ENCODE results near the gene ABLIM3.

Gene ABLIM3

DNA sequence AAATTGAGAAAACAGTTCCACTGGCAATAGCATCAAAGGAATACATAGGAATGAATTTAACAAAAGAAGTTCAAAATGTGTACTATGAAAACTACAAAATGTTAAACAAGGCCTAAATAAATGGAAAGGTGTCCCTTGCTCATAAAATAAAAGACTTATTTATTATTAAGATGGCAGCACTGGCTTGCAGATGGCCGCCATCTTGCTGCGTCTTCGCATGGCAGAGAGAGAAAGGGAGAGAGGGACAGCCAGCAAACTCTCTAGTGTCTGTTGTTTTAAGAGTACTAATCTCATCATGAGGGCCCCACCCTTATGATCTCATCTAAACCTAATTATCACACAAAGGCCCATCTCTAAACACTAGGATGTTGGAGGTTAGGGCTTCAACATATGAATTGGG is 47.1 kb downstream of the ABLIM3 start:
- DNase-seq (ENCODE audit: low read depth): no peak

DNA sequence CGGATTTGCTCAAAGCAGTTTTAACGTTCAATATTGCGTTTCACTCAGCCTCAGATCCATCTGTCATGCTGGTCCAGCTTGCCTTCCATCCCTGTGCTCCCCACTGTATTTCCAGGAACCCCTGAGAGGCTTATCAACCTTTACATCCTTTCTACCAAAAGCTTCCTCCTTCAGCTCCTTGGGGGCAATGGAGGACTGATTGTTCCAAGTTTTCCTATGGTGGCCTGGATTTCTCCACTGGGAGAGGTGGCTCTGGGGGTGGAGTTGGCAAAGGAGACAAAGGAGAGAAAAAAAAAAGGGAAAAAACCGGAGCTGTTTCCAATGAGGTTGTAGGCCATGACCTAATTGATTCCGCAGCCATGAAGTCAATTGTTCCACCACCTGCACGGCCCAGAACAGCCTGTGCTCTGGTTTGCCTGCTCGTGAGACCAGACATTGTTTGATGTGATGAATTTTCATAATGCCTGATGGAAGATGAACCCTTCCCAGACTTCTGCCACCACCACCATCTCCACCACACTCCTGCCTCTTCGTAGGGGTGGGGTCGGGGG is 54.1 kb downstream of the ABLIM3 start:
- no peak for DNase-seq (ENCODE audit: low read depth)

DNA sequence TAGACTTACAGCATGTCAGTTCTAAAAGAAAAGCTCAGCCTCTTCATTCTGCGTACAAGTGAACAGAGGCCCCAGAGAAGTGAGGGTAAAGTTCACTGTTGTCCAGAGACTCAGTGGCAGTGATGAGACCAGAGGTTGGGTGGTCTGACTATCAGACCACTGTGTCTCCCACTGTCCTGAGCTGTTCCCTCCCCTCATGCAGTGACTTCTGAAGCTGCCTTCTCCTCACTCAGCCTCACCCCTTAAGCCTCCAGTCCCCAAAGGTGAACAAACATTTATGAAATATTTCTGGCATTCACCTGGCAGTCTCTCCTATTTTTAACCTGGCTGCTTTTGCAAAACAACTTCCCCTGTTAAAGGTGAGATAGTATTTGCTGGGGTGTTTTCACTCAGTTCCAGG is 54.7 kb downstream of the ABLIM3 start:
- DNase-seq (ENCODE audit: low read depth): no peak

DNA sequence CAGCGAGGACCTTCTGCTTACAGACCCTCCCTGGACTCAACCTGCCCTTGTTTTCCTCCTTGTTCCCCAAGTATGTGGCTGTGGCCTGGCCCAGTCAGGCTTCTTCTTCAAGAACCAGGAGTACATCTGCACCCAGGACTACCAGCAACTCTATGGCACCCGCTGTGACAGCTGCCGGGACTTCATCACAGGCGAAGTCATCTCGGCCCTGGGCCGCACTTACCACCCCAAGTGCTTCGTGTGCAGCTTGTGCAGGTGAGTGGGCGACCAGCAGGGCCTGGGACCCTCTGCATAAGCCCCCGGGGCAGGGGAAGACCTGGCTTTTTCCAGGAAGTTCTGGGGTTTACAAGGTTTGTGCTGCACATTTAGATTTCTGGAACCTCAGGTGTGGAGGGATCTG is 56.9 kb downstream of the ABLIM3 start:
- no peak for DNase-seq (ENCODE audit: low read depth)

DNA sequence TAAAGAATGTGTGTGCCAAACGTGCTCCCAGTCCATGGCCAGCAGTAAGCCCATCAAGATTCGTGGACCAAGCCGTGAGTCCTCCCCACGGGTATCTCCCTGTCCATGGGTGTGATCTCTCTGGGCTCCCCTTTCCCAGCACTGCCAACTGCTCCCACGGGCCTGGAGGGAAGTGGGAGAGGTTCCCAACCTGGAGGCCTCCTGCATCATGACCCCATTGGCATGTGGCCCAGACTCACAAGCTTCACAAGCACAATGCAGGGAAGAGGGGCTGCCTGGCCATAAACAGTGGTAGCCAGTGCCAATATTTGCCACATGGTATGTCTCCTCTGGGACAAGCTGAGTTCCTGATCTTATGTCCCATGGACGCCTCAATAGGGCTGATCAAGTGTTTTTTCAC is 59.1 kb downstream of the ABLIM3 start:
- no peak for DNase-seq (ENCODE audit: low read depth)

DNA sequence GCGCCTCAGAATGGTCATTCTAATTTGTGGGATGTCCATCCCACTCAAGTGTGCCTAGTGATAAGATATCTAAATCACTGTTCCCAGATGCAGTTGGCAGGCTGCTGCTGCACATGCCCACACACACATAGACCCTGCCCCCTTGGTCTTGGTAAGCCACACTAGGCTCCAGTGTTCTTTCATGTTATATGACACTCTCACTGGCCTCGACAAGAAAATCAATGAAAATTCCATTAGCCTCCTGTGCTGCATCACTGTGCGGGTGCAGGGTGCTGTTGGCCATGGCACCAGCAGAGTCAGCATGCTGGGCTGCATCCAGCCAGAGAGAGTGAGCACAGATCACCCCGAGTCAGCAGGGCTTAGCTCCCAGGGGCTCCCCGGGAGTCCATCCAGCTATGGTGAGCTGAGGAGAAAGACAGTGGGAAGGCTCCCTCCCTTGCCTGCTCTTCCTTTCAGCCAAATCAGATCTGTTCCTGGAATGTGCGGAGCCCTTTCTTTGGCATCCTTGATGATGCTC is 59.9 kb downstream of the ABLIM3 start:
- no peak for DNase-seq (ENCODE audit: low read depth)

DNA sequence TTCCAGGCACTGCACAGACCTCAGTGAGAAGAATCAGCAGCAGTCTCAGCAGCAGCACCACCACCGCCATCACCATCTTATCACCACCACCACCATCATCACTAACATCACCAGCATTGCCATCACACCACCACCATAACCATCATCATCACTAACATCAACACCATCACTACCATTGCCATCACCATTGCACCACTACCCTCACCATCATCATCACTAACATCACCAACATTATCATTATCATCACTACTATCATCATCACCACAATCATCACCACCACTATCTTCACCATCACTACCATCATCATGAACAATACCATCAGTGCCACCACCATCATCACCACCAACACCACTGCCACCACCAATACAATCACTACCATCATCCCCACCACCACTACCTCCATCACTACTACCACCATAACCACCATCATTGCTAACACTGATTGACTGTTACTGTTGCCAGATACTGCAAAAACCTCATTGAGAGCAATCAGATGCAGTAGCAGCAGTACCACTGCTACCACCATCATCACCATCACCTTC is 61.7 kb downstream of the ABLIM3 start:
- no peak for DNase-seq (ENCODE audit: low read depth)

DNA sequence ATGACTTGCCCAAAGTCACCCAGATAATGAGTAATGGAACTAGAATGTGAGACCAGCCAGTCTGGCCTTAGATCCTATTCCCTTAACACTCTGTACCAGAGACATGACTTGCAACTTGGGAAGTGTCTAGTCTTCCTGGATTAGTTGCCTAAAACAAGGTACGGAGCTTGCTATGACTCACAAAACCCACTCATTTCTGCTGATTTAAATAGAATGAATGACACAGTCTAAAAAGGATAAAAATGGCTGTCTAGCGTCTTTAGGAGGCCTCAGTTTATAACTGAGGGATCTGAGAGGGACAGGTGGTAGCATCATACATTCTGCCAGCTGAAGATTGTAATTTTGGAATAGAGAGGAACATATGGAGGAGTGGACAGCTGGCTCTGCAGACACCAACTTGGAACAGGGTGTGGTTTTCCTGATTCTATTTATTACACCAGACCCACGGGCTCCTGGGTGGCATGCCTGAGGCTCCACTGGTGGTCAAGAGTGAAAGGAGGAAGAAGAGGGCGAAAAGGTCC is 62.7 kb downstream of the ABLIM3 start:
- no peak for DNase-seq (ENCODE audit: low read depth)

DNA sequence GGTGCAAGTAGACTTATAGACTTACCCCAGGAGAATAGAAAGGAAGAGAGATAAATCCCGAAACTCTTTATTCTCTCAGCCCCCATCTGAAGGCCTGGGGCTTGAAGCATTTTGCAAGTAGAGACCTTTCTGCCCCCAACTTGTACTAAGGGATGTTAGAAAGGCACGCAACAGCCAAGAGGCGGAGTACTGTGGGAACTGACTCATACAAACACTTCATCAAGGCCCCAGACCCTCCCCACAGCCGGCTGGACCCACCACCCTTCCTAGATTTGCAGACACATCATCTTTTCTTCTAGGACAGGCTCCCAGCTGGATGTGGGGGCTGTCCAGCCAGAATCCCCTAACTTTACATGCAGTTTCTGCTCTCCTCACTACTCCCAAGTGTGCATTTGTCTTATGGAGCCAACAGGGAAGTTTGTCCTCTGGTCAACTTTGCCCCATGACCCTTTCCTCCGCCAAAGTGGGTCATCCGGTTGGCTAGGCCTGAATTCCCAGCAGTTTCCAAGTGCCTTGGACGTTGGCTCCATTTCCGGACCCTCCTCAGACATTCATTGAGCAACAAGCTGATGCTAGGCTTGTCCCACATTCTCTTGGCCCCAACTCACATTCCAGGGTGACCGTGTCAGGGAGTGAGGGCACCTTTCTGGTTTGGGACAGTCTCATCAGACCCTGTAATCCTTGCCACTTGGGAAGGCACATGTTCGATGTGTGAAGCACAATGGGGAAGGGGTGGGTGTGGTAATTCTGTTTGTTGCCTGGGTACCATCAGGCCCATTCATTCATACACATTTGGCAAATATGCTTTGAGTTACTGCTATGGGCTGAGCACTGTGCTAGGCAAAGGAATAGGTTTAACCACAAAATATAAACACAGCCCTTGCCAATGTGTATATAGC is 64.6 kb downstream of the ABLIM3 start:
- DNase-seq (ENCODE audit: low read depth): no peak

DNA sequence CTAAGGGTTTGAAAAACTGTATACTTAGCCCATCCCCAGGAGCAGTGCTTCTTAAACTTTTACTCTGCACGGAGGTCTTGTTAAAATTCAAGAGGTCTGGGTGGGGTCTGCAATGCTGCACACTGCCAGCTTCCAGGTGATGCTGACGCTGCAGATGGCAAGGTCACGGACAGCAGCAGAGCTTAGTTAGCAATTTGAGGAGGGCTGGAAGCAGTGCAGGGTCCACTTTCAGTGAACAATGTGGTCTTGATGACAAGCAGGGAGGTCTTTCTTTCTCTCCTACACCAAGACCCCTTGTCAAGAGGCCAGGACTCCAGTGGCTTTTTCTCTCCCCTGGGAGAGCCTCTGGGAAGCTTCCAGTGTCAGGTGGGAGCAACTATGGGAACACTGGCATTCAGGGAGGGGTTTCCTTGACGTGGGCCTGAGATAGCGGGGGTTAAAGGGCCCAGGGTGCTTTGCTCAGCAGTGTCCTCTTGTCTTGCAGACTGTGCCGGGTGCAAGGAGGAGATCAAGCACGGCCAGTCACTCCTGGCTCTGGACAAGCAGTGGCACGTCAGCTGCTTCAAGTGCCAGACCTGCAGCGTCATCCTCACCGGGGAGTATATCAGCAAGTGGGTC is 65.3 kb downstream of the ABLIM3 start:
- no peak for DNase-seq (ENCODE audit: low read depth)

DNA sequence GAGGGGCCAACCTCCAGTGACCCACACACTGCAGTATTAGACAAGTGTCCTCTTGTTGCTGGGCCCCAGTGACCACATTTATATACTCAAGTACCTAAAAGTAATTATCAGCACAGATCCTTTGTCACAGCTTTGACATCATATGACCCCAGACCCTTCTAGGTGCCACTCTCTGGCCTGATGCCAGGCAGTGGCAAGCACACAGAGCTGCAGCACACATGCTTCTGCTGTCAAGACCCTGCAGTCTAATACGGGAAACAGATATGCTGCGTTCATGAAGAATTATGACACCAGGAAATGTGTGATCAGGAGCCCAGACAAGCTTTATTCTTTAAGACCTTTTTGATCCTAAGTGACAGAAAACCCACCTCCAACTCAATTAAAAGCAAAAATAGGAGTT is 66.5 kb downstream of the ABLIM3 start:
- no peak for DNase-seq (ENCODE audit: low read depth)

DNA sequence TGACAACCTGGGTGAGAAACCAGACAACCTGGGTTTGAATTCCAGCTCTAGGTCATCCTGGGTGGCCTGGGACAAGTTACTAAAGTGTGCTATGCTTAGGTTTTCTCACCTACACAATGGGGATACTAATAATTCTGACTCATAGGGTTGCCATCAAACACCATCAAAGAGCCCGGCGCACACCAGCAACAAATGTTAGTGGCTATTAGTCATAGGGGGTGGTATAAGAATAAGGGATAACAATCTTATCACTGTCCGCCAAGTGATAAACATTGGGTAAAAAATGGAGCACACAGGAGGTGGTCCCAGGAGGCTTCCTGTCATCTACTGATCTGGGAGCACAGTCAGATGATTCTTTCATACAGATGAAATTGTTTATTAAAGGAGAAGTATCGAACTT is 68.9 kb downstream of the ABLIM3 start:
- no peak for DNase-seq (ENCODE audit: low read depth)

DNA sequence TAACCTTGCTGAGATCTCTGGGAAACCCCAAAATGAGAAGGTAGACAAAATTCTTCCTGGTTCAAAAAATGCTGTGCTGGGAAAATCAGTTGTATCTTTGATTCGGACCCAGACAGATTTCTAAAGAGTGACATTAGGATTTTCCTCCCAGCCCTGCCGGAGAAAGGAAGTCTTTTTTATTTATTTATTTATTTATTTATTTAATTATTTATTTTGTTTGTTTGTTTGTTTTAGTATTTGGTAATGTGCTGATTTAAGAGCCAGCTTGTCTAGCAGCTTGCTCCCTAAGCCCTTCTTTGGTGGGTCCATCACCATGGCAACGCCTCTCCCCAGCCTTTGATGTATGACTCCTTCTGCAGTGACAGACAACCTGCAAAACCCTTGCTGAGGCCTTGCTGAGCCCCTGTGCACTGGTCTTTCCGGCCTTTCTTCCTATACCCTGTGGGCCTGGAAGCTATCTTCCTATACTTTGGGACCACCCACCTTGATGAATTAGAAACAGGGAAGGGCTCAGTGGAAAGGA is 69.7 kb downstream of the ABLIM3 start:
- no peak for DNase-seq (ENCODE audit: low read depth)

DNA sequence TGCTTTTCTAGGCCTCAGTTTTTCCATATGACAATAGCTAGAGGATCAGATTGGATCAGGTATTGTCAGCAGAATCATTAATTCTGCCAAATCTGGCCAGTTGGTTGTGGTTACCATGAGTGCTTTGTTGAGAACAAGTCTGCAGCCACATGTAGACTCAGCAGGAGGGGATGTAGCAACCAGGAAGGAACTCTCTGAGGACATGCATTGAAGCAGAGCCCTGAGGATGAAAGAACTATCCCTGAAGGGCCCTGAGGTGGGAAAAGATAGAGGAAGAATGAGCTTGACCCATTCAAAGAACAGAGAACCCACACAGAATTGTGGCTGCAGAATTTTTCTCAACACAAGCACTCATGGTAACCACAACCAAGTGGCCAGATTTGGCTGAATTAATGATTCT is 70.3 kb downstream of the ABLIM3 start:
- DNase-seq (ENCODE audit: low read depth): no peak

DNA sequence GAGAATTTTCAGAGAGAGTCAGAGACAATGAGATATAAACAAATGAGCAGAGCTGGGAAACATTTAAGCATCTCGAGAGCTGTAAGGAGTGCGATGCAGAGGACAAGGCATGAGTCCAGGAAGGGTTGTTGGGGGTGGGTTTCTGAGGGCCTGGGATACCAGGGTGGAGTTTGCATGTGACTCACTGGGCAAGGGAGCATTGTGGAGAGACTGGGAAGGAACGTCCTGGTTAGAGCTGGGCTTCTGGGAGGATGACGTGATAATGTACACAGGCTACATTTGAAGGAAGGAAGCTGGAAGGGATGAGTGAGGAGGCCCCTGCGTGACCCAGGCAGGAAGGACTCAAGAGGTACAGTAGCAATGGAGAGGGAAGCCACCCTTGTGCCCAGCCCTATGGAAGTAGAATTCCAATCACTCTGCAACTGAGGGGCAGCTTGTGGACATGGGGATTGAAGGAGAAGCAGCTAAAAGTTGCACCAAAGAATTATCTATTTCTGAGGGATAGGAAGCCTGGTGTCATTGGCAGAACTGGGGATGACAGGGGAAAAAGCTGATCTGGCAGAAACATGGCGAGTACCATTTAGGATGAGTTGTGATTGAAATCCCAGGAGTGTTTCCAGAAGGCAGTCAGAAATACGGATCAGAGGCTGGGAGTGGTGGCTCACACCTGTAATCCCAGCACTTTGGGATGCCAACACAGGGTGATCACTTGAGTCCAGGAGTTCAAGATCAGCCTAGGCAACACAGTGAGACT is 71.1 kb downstream of the ABLIM3 start:
- no peak for DNase-seq (ENCODE audit: low read depth)

DNA sequence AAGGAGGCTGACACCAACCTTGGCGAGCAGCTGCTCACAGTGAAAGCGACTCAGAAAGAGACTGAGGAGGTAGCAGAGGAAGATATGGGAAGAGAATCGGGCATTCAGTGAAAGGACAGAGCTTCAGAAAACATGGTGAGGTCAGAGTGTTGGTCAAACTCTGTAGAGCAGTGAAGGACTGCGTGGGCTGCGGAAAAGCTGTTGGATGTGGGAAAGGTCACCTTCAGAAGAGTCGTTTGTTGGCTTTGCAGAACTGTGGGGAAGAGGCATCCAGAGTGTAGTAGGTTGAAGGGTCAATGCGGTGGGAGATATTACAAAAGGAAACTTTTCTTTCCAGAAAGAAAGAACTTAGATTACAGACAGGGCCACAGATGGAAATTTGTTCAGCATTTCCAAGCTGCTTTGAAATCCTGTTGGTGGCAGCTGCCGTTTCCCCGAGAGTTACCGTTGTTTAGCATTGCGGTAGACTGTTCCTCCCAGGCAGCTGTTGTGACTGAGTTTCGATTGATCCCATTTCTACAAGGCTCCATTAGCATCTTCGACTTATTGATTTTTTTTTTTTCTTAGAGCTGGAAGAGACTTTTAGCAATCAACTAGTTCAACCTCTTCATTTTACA is 72.1 kb downstream of the ABLIM3 start:
- no peak for DNase-seq (ENCODE audit: low read depth)

DNA sequence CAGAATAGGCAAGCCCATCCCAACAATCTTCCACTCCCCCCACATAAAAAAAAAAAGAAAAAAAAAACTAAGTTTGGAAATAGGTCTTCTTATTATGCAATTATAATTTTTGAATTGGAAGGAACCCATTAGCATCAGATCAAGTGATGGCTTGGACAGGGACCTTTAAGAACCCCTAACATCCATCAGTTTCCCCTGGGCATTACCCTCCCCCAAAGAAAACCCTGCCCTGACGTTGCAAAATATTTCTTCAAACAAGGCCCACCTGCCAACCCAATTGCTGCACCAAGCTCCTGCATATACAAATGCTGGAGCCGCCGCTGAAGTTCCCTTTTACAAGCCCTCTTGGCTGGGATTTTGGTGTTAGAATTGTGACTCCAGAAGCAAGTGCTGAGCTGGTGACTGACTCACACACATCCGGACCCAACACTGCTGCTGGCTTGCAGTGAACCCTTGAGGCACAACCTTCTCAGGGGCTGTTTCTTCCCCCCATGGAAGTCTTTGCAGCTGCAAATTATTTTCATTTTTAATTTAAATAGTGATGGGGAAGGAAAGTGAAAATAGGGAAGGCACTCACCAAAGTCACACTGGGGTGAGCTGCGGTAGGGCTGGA is 74.3 kb downstream of the ABLIM3 start:
- no peak for DNase-seq (ENCODE audit: low read depth)

DNA sequence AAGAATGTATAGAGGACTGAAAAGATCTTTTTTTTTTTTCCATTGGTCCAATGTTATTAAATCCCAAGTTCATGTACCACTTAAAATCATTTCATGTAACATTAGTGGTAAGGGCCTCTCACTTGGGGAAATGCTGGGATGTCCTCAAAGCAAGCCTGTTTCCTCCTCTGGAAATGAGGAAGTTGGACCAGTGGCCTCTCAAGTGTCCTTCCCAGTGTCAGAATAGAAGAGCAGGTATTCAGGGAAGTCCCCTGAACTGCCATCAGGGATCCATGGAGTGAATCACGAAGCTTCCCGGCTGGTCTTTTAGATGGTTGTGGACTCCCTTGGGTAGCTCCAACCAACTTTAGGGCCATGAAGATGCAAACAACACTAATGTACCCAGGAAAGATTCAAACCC is 75.2 kb downstream of the ABLIM3 start:
- no peak for DNase-seq (ENCODE audit: low read depth)

DNA sequence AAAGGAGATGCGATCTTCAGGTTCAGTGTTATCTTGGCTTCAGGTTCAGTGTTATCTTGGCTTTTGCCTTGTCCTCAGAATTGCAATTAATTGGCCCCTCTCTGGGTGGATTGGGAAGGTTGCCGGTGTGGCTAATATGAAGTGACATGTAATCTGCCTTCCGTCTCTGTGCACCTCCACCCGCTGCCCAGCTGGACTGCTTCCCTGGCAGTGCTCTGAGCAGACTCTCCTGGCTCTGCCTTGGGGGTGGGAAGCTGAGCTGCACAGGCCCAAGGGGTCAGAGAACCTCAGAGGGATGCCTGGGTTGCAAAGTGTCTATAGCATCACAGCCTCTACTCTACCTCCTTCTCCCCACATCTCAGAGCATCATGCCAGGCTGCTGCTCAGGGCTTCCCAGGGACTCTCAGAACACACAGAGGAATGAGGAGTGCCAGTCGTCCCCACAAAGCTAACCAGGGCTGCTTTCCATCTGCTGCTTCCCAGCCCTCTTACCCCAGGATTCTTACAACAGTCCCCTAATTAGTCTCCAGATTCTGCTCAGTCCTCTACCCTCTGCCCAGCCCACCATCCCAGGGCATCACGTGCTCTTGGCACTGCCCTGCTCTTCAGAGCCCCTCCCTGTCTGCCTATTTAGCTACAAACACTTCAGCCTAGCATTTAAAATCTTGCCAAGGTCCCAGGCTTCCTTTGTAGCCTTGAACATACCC is 76.0 kb downstream of the ABLIM3 start:
- DNase-seq (ENCODE audit: low read depth): no peak

DNA sequence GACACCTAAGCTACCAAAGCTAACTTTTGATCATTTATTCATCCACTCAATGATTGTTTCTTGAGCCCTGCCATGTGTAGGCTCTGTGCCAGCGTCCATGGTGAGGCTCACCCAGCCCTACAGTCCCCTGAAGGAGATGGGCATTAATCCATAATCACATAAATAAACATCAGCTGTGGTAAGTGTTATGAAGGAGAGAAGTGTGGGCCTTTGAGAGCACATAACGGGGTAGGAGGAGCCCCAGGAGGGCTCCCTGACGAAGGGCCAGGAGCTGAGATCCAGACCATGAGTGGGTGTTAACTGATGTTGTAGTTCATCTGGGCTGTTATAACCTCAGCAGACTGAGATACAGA is 76.5 kb downstream of the ABLIM3 start:
- DNase-seq (ENCODE audit: low read depth): no peak

Measured in stimulated activated CD4-positive, alpha-beta T cell treated with anti-CD3 and anti-CD28 coated beads, Interleukin-2, amount 100 ng/mL, for 4 hours (primary cell).